Retinal pigment epithelial cell (primary cell): Measurements from ENCODE around the gene SELENOI.

Experiments
- DNase-seq: peaks from one replicate; pipeline ENCODE4 v3.0.0-alpha.2; 2010; ENCODE audit warnings: low read depth
- H3K4me3 ChIP-seq: 2 replicates; pipeline ENCODE4 v1.5.1; 2011; ENCODE audit warnings: mild to moderate bottlenecking, low read length, control low read depth, moderate library complexity
- CTCF ChIP-seq: conservative IDR thresholded peaks from 2 replicates; pipeline ENCODE4 v1.5.1; 2011; ENCODE audit warnings: low read depth, low read length, control low read depth, inconsistent platforms

The SELENOI gene

GRCh38 chr2:26412091-26412673 is 66.2 kb downstream of the SELENOI start:
- no peak overlapping the region for H3K4me3 ChIP-seq
- DNase-seq, result no peak
- TF ChIP-seq CTCF, result no peak

- no peak overlapping the region for H3K4me3 ChIP-seq
- DNase-seq, result no peak
Observed at GRCh38 chr2:26414311-26414710, 68.4 kb downstream of the SELENOI start.

GRCh38 chr2:26421961-26422360 is 76.0 kb downstream of the SELENOI start:
- DNase-seq, result no peak
- H3K4me3 ChIP-seq, result no peak overlapping the region
- no peak for TF ChIP-seq CTCF

More at GRCh38 chr2:26414311-26414710, 68.4 kb downstream of the SELENOI start:
- no peak for TF ChIP-seq CTCF

- no peak for TF ChIP-seq CTCF
- H3K4me3 ChIP-seq, result no peak overlapping the region
- DNase-seq, result no peak
Observed at GRCh38 chr2:26422947-26423629, 77.1 kb downstream of the SELENOI start.

GRCh38 chr2:26423750-26424149 is 77.8 kb downstream of the SELENOI start:
- no peak for TF ChIP-seq CTCF
- no peak overlapping the region for H3K4me3 ChIP-seq
- DNase-seq, result no peak

- TF ChIP-seq CTCF, result no peak
- DNase-seq, result no peak
- no peak overlapping the region for H3K4me3 ChIP-seq
Observed at GRCh38 chr2:26424221-26424620, 78.3 kb downstream of the SELENOI start.

GRCh38 chr2:26428846-26429245 is 82.9 kb downstream of the SELENOI start:
- DNase-seq, result no peak
- TF ChIP-seq CTCF, result no peak
- no peak overlapping the region for H3K4me3 ChIP-seq
